H9 (cell line): Measurements from ENCODE around the gene WDR72. TPM values are rescaled to one million over a fixed set of nuclear protein-coding genes. Genes with fewer than 3 reads are reported as not detected.
A peak's percentile ranks its signal among the peaks of the same experiment; 100 is the strongest.

Experiments used
- DNase-seq: peaks from one replicate; pipeline ENCODE4 v3.0.0-alpha.2; 2017
- H2AFZ ChIP-seq: one replicate; pipeline ENCODE4 v1.6.1; 2013; ENCODE audit warnings: mild to moderate bottlenecking, low read length, control low read depth, moderate library complexity
- H2AK5ac ChIP-seq: 2 replicates; pipeline ENCODE4 v1.6.1; 2013; ENCODE audit warnings: low read length, control low read depth, mixed read lengths; ENCODE audit not compliant: insufficient read length
- H2BK120ac ChIP-seq: one replicate; pipeline ENCODE4 v1.6.1; 2013; ENCODE audit warnings: low read depth, mild to moderate bottlenecking, low read length, control low read depth, inconsistent platforms; ENCODE audit not compliant: poor library complexity, severe bottlenecking
- H2BK12ac ChIP-seq: 2 replicates; pipeline ENCODE4 v1.6.1; 2013; ENCODE audit warnings: low read length, control low read depth, mixed read lengths, low read depth; ENCODE audit not compliant: insufficient read length
- H2BK15ac ChIP-seq: 2 replicates; pipeline ENCODE4 v1.6.1; 2013; ENCODE audit warnings: low read depth, low read length, control low read depth
- H2BK20ac ChIP-seq: one replicate; pipeline ENCODE4 v1.6.1; 2013; ENCODE audit warnings: low read depth, mild to moderate bottlenecking, low read length, control low read depth, inconsistent platforms; ENCODE audit not compliant: poor library complexity, severe bottlenecking
- H2BK5ac ChIP-seq: 2 replicates; pipeline ENCODE4 v1.6.1; 2013; ENCODE audit warnings: low read length, control low read depth, mixed read lengths; ENCODE audit not compliant: insufficient read length
- H3K14ac ChIP-seq: 2 replicates; pipeline ENCODE4 v1.6.1; 2013; ENCODE audit warnings: low read length, control low read depth; ENCODE audit not compliant: insufficient read depth
- H3K18ac ChIP-seq: 2 replicates; pipeline ENCODE4 v1.6.1; 2013; ENCODE audit warnings: low read depth, mild to moderate bottlenecking, mixed read lengths, low read length, control low read depth; ENCODE audit not compliant: insufficient read length
- H3K23ac ChIP-seq: 2 replicates; pipeline ENCODE4 v1.6.1; 2013; ENCODE audit warnings: low read length, control low read depth, mixed read lengths, low read depth; ENCODE audit not compliant: insufficient read length
- H3K23me2 ChIP-seq: 2 replicates; pipeline ENCODE4 v1.6.1; 2013; ENCODE audit warnings: low read depth, mild to moderate bottlenecking, mixed read lengths, low read length, control low read depth; ENCODE audit not compliant: insufficient read length, poor library complexity, severe bottlenecking
- H3K27ac ChIP-seq: 2 replicates; pipeline ENCODE4 v1.5.1; 2013; ENCODE audit warnings: low read length, control low read depth, mixed read lengths, low read depth; ENCODE audit not compliant: insufficient read length
- H3K27me3 ChIP-seq: 2 replicates; pipeline ENCODE4 v1.6.1; 2013; ENCODE audit warnings: low read length, control low read depth, inconsistent platforms; ENCODE audit not compliant: insufficient read depth
- H3K4ac ChIP-seq: 2 replicates; pipeline ENCODE4 v1.6.1; 2013; ENCODE audit warnings: low read depth, mild to moderate bottlenecking, control low read depth, inconsistent platforms, low read length, moderate library complexity
- H3K4me1 ChIP-seq: 2 replicates; pipeline ENCODE4 v1.6.1; 2013; ENCODE audit warnings: low read length, control low read depth, inconsistent platforms; ENCODE audit not compliant: insufficient read depth
- H3K4me2 ChIP-seq: 2 replicates; pipeline ENCODE4 v1.6.1; 2013; ENCODE audit warnings: low read length, control low read depth, mixed read lengths; ENCODE audit not compliant: insufficient read length, insufficient read depth
- H3K56ac ChIP-seq: 2 replicates; pipeline ENCODE4 v1.6.1; 2013; ENCODE audit warnings: low read depth, mild to moderate bottlenecking, mixed read lengths, low read length, control low read depth; ENCODE audit not compliant: insufficient read length
- H3K79me1 ChIP-seq: 2 replicates; pipeline ENCODE4 v1.6.1; 2013; ENCODE audit warnings: low read depth, mild to moderate bottlenecking, moderate library complexity, low read length, control low read depth, inconsistent platforms; ENCODE audit not compliant: insufficient read depth, poor library complexity, severe bottlenecking
- H3K79me2 ChIP-seq: 2 replicates; pipeline ENCODE4 v1.6.1; 2013; ENCODE audit warnings: low read length, control low read depth, inconsistent platforms; ENCODE audit not compliant: insufficient read depth
- H3K9ac ChIP-seq: 2 replicates; pipeline ENCODE4 v1.6.1; 2013; ENCODE audit warnings: low read length, control low read depth, mixed read lengths; ENCODE audit not compliant: insufficient read length; ENCODE audit errors: extremely low read depth
- H3K9me3 ChIP-seq: one replicate; pipeline ENCODE4 v1.6.1; 2013; ENCODE audit warnings: low read depth, low read length, inconsistent platforms; ENCODE audit not compliant: control insufficient read depth
- H3T11ph ChIP-seq: one replicate; pipeline ENCODE4 v1.6.1; 2013; ENCODE audit warnings: mild to moderate bottlenecking, low read length, control low read depth, inconsistent platforms
- H4K20me1 ChIP-seq: one replicate; pipeline ENCODE4 v1.6.1; 2013; ENCODE audit not compliant: control insufficient read depth, insufficient read length, insufficient read depth
- H4K5ac ChIP-seq: 2 replicates; pipeline ENCODE4 v1.6.1; 2013; ENCODE audit warnings: low read depth, mild to moderate bottlenecking, mixed read lengths, low read length, control low read depth; ENCODE audit not compliant: insufficient read length
- H4K8ac ChIP-seq: replicated peaks from 2 replicates; pipeline ENCODE4 v1.6.1; 2013; ENCODE audit warnings: low read length, control low read depth, mixed read lengths, low read depth; ENCODE audit not compliant: insufficient read length
- H4K91ac ChIP-seq: 2 replicates; pipeline ENCODE4 v1.6.1; 2013; ENCODE audit warnings: low read depth, mild to moderate bottlenecking, moderate library complexity, mixed read lengths, low read length, control low read depth; ENCODE audit not compliant: insufficient read length
- H3K27ac Mint-ChIP-seq, 3 experiments: 2 replicates in 2 of 3; 3 replicates in 1 of 3; pipeline ENCODE4 v1.8.0; 2020 to 2021; ENCODE audit warnings: mixed read lengths in 3 of 3, mild to moderate bottlenecking in 1 of 3, moderate library complexity in 1 of 3
- H3K27me3 Mint-ChIP-seq: 2 replicates; pipeline ENCODE4 v1.8.0; 2021; ENCODE audit warnings: low read depth, mild to moderate bottlenecking, moderate library complexity, mixed read lengths
- H3K36me3 Mint-ChIP-seq, 3 experiments: 2 replicates in 2 of 3; 3 replicates in 1 of 3; pipeline ENCODE4 v1.8.0; 2020 to 2021; ENCODE audit warnings: low read depth in 3 of 3, mixed read lengths in 3 of 3; ENCODE audit not compliant: insufficient read depth in 1 of 3
- H3K4me1 Mint-ChIP-seq, 2 experiments: 2 replicates each; pipeline ENCODE4 v1.8.0; 2020; ENCODE audit warnings: mixed read lengths in 2 of 2
- H3K4me3 Mint-ChIP-seq, 2 experiments: 2 replicates in 1 of 2; 3 replicates in 1 of 2; pipeline ENCODE4 v1.8.0; 2020 to 2021; ENCODE audit warnings: mild to moderate bottlenecking in 2 of 2, mixed read lengths in 2 of 2, moderate library complexity in 1 of 2
- H3K9me3 Mint-ChIP-seq, 2 experiments: 2 replicates in 1 of 2; 3 replicates in 1 of 2; pipeline ENCODE4 v1.8.0; 2020; ENCODE audit warnings: mild to moderate bottlenecking in 2 of 2, mixed read lengths in 2 of 2, moderate library complexity in 1 of 2
- CTCF ChIP-seq: fragments of 200-600 bp; sonication (generic); conservative IDR thresholded peaks from 3 replicates; pipeline ENCODE4 v1.8.0; 2021; ENCODE audit warnings: antibody characterized with exemption, mild to moderate bottlenecking
- WGBS: extraction: QIAGEN DNeasy Blood & Tissue Kit; methylation state at CpG from one replicate; pipeline ENCODE4 v1.1.7; 2013; ENCODE audit warnings: missing lambda C conversion rate, low lambda C conversion rate, mixed read lengths; ENCODE audit not compliant: insufficient read length; ENCODE audit errors: extremely low coverage; 5-methylcytosine and 5-hydroxymethylcytosine counted together
- total RNA-seq: library from RNA; stranded (reverse); gene quantifications from 2 replicates; pipeline ENCODE4 v1.2.1, GENCODE V29; 2021

The WDR72 gene
- total RNA-seq, 1 experiment from 2014 or later = 2.9 TPM

DNA sequence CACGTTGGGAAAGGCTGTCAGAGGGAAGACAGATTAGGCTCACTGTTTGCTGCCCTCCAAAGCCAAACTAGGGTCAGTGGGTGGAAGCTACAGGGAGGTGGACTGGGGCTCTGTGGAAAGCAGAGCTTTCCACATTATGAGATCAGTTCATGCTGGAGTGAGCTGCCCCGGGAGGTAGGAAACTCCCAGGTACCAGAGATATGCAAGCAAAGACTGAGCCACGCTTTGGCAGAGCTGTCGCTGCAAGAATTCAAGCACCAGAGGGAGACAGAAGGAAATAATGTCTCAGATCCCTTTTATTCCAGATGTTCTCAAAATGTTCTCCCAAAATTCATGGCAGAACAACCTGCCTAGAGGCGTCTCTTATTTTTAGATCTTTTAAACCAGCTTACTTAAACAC lies 286.6 kb downstream of the WDR72 start:
- no peak overlapping the region for H3K23ac ChIP-seq
- H3K14ac ChIP-seq = no peak overlapping the region
- H3K79me1 ChIP-seq = no peaks in the 10 kb centered on the region
- H4K20me1 ChIP-seq = no peaks in the 10 kb centered on the region
- H3K9me3 ChIP-seq = no peaks in the 10 kb centered on the region
- no peak overlapping the region for H4K8ac ChIP-seq
- WGBS = no CpG with 5 or more reads among the region's 5 CpGs
- no peaks in the 10 kb centered on the region for H3K36me3 Mint-ChIP-seq
- peak; percentile 22; the same call in 2 of the 3 replicates for TF ChIP-seq CTCF
- DNase-seq = no peak
- no peaks in the 10 kb centered on the region for H3K27me3 Mint-ChIP-seq
- H3K9ac ChIP-seq = no peak overlapping the region
- no peak overlapping the region for H2AK5ac ChIP-seq
- no peak overlapping the region for H2BK20ac ChIP-seq
- H3K27ac Mint-ChIP-seq = no peak overlapping the region; a peak in 2 of 7 replicates
- no peak overlapping the region for H2BK15ac ChIP-seq
- no peak overlapping the region for H3K4ac ChIP-seq
- H4K5ac ChIP-seq = no peak overlapping the region
- H3K23me2 ChIP-seq = no peaks in the 10 kb centered on the region
- H3K4me2 ChIP-seq = no peak overlapping the region
- H2BK12ac ChIP-seq = no peak overlapping the region
- H3K4me1 ChIP-seq = no peaks in the 10 kb centered on the region
- no peaks in the 10 kb centered on the region for H3K27me3 ChIP-seq
- no peak overlapping the region for H3T11ph ChIP-seq
- no peak overlapping the region for H2BK120ac ChIP-seq
- peaks cover 0 to 3% of the 10 kb centered on the region in 2 experiments; a peak in 1 of 4 replicates for H3K4me1 Mint-ChIP-seq
- no peak overlapping the region for H4K91ac ChIP-seq
- no peak overlapping the region for H3K18ac ChIP-seq
- no peaks in the 10 kb centered on the region for H3K79me2 ChIP-seq
- H3K9me3 Mint-ChIP-seq = no peaks in the 10 kb centered on the region
- H2AFZ ChIP-seq = no peak overlapping the region
- no peak overlapping the region for H3K4me3 Mint-ChIP-seq
- no peak overlapping the region for H3K56ac ChIP-seq
- H2BK5ac ChIP-seq = no peak overlapping the region
- H3K27ac ChIP-seq = no peak overlapping the region
